ENCODE results near the gene GPR87. TPM values are rescaled to one million over a fixed set of nuclear protein-coding genes. Genes with fewer than 3 reads are reported as not detected.

Gene GPR87
- total RNA-seq, 1 experiment from 2014 or later: 3.8 TPM

DNA sequence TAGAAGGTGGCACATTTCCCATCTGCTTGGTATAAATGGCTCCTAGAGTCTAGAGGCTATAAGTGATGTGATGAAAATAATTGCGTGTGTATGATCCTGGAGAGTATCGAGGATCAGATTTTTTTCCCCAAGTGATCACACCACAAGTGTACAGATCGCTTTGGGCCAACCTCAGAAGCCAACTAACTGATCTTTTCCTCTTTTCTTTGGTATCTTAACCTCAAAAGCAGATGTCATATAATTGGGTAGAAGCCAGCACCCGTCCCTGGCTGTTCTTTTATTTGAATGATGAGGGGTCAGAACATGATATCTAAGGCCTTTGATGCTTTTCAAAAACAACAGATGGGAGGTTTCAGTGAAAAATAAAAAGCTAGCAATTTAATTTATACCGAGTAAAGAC is 41.5 kb downstream of the GPR87 start:
- BruUV-seq (replicated peaks): no TSS peak
- no peaks in the 10 kb centered on the region for H3K9me3 ChIP-seq (ENCODE audit: control insufficient read depth in 1 of 2, insufficient read depth in 1 of 2, low read depth in 1 of 2, low read length in 2 of 2)
- H3K9me2 ChIP-seq (ENCODE audit: insufficient read depth): no peaks in the 10 kb centered on the region
- no peak overlapping the region for H3K27ac ChIP-seq (ENCODE audit: low read depth, low read length)
- TF ChIP-seq SP1 (IDR thresholded peaks at IDR 0.05; ENCODE audit: low read depth) (no peak), POLR2AphosphoS5 (IDR thresholded peaks at IDR 0.05; ENCODE audit: low read depth, low read length) (no peak)
- TF ChIP-seq, protein P1, sequence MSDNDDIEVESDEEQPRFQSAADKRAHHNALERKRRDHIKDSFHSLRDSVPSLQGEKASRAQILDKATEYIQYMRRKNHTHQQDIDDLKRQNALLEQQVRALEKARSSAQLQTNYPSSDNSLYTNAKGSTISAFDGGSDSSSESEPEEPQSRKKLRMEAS (IDR thresholded peaks at IDR 0.05): no peak
- H3K9ac ChIP-seq (ENCODE audit: low read length): no peak overlapping the region
- DNase-seq (ENCODE audit: low read depth, low spot score): no peak
- CTCF ChIA-PET: no interaction called here
- POLR2A ChIA-PET: no interaction called here
- H2AFZ ChIP-seq (ENCODE audit: low read depth, low read length, poor library complexity, severe bottlenecking): no peak overlapping the region
- H4K20me1 ChIP-seq (ENCODE audit: insufficient read depth): no peaks in the 10 kb centered on the region
- no peak overlapping the region for H3K4me3 ChIP-seq (replicated peaks in 1 of 2; ENCODE audit: low read depth in 1 of 2, low read length in 2 of 2)
- no peaks in the 10 kb centered on the region for H3K36me3 ChIP-seq (ENCODE audit: control insufficient read depth in 1 of 2, insufficient read depth in 2 of 2, low read length in 2 of 2)
- no peak for ATAC-seq
- RAD21 ChIA-PET (ENCODE audit: low non-redundant PET in 1 of 2, low total read pairs in 2 of 2, uncharacterized antibody in 2 of 2, unreplicated experiment in 2 of 2): no interaction called here
- no peak overlapping the region for H3K4me2 ChIP-seq (ENCODE audit: low read length)
- H3K79me2 ChIP-seq (ENCODE audit: insufficient read depth, low read length): no peaks in the 10 kb centered on the region
- intact Hi-C loops (cut with micrococcal nuclease): no loop called here
- H3K4me1 ChIP-seq (ENCODE audit: control insufficient read depth in 1 of 2, insufficient read depth in 2 of 2, low read length in 2 of 2): no peaks in the 10 kb centered on the region
- no peaks in the 10 kb centered on the region for H3K27me3 ChIP-seq (ENCODE audit: insufficient read depth, low read length)

DNA sequence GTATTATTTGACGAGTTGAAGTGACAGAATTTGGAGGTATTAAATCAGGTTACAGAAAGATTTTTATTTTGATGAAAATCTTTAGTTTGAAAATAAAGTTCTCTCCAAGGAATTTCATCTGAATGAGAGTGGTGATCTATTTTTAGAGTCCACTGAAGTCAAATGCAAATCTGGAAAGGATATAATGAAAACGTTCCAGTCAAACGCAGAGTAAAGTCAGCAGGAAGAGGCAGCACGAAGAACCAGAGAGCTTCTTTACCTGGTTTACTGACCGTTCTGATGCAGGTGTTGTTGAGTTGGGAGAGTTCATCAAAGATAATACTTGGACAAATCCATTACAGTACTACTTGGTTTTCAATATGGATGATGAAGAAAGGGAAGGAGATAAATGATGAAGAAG is 47.0 kb downstream of the GPR87 start:
- no peak overlapping the region for H3K4me2 ChIP-seq (ENCODE audit: low read length)
- RAD21 ChIA-PET (ENCODE audit: low non-redundant PET in 1 of 2, low total read pairs in 2 of 2, uncharacterized antibody in 2 of 2, unreplicated experiment in 2 of 2): no interaction called here
- DNase-seq (ENCODE audit: low read depth, low spot score): no peak
- no peak for ATAC-seq
- H3K79me2 ChIP-seq (ENCODE audit: insufficient read depth, low read length): no peaks in the 10 kb centered on the region
- no TSS peak for BruUV-seq (replicated peaks)
- no peak overlapping the region for H3K9ac ChIP-seq (ENCODE audit: low read length)
- no peaks in the 10 kb centered on the region for H4K20me1 ChIP-seq (ENCODE audit: insufficient read depth)
- no peaks in the 10 kb centered on the region for H3K9me2 ChIP-seq (ENCODE audit: insufficient read depth)
- no peaks in the 10 kb centered on the region for H3K4me1 ChIP-seq (ENCODE audit: control insufficient read depth in 1 of 2, insufficient read depth in 2 of 2, low read length in 2 of 2)
- H2AFZ ChIP-seq (ENCODE audit: low read depth, low read length, poor library complexity, severe bottlenecking): no peak overlapping the region
- H3K36me3 ChIP-seq (ENCODE audit: control insufficient read depth in 1 of 2, insufficient read depth in 2 of 2, low read length in 2 of 2): no peaks in the 10 kb centered on the region
- H3K27me3 ChIP-seq (ENCODE audit: insufficient read depth, low read length): no peaks in the 10 kb centered on the region
- intact Hi-C loops (cut with micrococcal nuclease): no loop called here
- no peak overlapping the region for H3K4me3 ChIP-seq (replicated peaks in 1 of 2; ENCODE audit: low read depth in 1 of 2, low read length in 2 of 2)
- CTCF ChIA-PET: no interaction called here
- POLR2A ChIA-PET: no interaction called here
- H3K9me3 ChIP-seq (ENCODE audit: control insufficient read depth in 1 of 2, insufficient read depth in 1 of 2, low read depth in 1 of 2, low read length in 2 of 2): no peaks in the 10 kb centered on the region
- TF ChIP-seq FOSL1 (IDR thresholded peaks at IDR 0.05; ENCODE audit: low read depth) (no peak), SRF (IDR thresholded peaks at IDR 0.05; ENCODE audit: low read depth) (no peak), EGR1 (IDR thresholded peaks at IDR 0.05; ENCODE audit: low read depth) (no peak), SIN3A (IDR thresholded peaks at IDR 0.05; ENCODE audit: low read depth) (no peak), CBX3 (IDR thresholded peaks at IDR 0.05; ENCODE audit: low read depth) (no peak), SP1 (IDR thresholded peaks at IDR 0.05; ENCODE audit: low read depth) (no peak), POLR2AphosphoS5 (IDR thresholded peaks at IDR 0.05; ENCODE audit: low read depth, low read length) (no peak), CEBPB (IDR thresholded peaks at IDR 0.05; ENCODE audit: low read depth) (no peak), YY1 (IDR thresholded peaks at IDR 0.05; ENCODE audit: extremely low read depth, insufficient replicate concordance, low read depth, low read length) (no peak), ZFX (IDR thresholded peaks at IDR 0.05) (no peak), EZH2phosphoT487 (IDR thresholded peaks at IDR 0.05; ENCODE audit: borderline replicate concordance) (no peak), POLR2A (IDR thresholded peaks at IDR 0.05; ENCODE audit: borderline replicate concordance, extremely low read depth, insufficient read depth, insufficient read length) (no peak), ZNF274 (IDR thresholded peaks at IDR 0.05; ENCODE audit: low read depth, low read length) (no peak), EZH2 (IDR thresholded peaks at IDR 0.05) (no peak), TCF7L2 (IDR thresholded peaks at IDR 0.05; ENCODE audit: borderline replicate concordance, extremely low read depth, insufficient read depth, insufficient read length) (no peak), ELF1 (IDR thresholded peaks at IDR 0.05; ENCODE audit: borderline replicate concordance, low read depth) (no peak)
- TF ChIP-seq, protein P2, sequence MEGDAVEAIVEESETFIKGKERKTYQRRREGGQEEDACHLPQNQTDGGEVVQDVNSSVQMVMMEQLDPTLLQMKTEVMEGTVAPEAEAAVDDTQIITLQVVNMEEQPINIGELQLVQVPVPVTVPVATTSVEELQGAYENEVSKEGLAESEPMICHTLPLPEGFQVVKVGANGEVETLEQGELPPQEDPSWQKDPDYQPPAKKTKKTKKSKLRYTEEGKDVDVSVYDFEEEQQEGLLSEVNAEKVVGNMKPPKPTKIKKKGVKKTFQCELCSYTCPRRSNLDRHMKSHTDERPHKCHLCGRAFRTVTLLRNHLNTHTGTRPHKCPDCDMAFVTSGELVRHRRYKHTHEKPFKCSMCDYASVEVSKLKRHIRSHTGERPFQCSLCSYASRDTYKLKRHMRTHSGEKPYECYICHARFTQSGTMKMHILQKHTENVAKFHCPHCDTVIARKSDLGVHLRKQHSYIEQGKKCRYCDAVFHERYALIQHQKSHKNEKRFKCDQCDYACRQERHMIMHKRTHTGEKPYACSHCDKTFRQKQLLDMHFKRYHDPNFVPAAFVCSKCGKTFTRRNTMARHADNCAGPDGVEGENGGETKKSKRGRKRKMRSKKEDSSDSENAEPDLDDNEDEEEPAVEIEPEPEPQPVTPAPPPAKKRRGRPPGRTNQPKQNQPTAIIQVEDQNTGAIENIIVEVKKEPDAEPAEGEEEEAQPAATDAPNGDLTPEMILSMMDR (IDR thresholded peaks at IDR 0.05 in 2 of 3, conservative IDR thresholded peaks at IDR 0.05 in 1 of 3; ENCODE audit: borderline replicate concordance in 1 of 3, insufficient read depth in 1 of 3, low read depth in 2 of 3, low read length in 2 of 3): no peak
- TF ChIP-seq, protein P1 (IDR thresholded peaks at IDR 0.05): no peak
- no peak overlapping the region for H3K27ac ChIP-seq (ENCODE audit: low read depth, low read length)
